WTC11 (cell line): Measurements from ENCODE around the gene PAM. TPM values are rescaled to one million over a fixed set of nuclear protein-coding genes. Genes with fewer than 3 reads are reported as not detected.

ENCODE experiments used
- ATAC-seq: fragments of 200-7000 bp; cut with Tn5 transposase; 2 replicates; pipeline ENCODE4 v1.10.0; 2021; ENCODE audit warnings: mild to moderate bottlenecking, moderate library complexity
- CTCF ChIA-PET: fragments of 300-600 bp; sonication (Branson Sonifier 250); formaldehyde crosslinking; loops from one replicate; lab custom pipeline; 2021; ENCODE audit warnings: antibody characterized with exemption; lab: Charles Lee
- POLR2A ChIA-PET: fragments of 350-600 bp; sonication (Branson Sonifier 250); formaldehyde crosslinking; loops from one replicate; lab custom pipeline; 2021; ENCODE audit warnings: antibody characterized with exemption; lab: Charles Lee
- DNase-seq: peaks from one replicate; pipeline ENCODE4 v3.0.0; 2021; ENCODE audit warnings: low spot score
- H3K27ac Mint-ChIP-seq: 2 replicates; pipeline ENCODE4 v1.8.0; 2021; ENCODE audit warnings: mixed read lengths
- H3K27me3 Mint-ChIP-seq: 2 replicates; pipeline ENCODE4 v1.8.0; 2021; ENCODE audit warnings: low read depth, mild to moderate bottlenecking, moderate library complexity, mixed read lengths
- H3K36me3 Mint-ChIP-seq: 2 replicates; pipeline ENCODE4 v1.8.0; 2021; ENCODE audit warnings: mixed read lengths
- H3K4me1 Mint-ChIP-seq: 2 replicates; pipeline ENCODE4 v1.8.0; 2022; ENCODE audit warnings: mixed read lengths
- H3K4me3 Mint-ChIP-seq: 2 replicates; pipeline ENCODE4 v1.8.0; 2021; ENCODE audit warnings: mild to moderate bottlenecking, moderate library complexity, mixed read lengths
- H3K9me3 Mint-ChIP-seq: 2 replicates; pipeline ENCODE4 v1.8.0; 2021; ENCODE audit warnings: mixed read lengths
- AR ChIP-seq: fragments of 250-450 bp; sonication (Bioruptor Pico); IDR thresholded peaks from 2 replicates; pipeline ENCODE4 v1.9.0; 2021; ENCODE audit warnings: mild to moderate bottlenecking
- ATF3 ChIP-seq: sonication (generic); formaldehyde crosslinking; conservative IDR thresholded peaks from 2 replicates; pipeline ENCODE4 v1.8.1; 2022; ENCODE audit warnings: mild to moderate bottlenecking, missing genetic modification reagents
- ATF6 ChIP-seq: sonication (generic); formaldehyde crosslinking; IDR thresholded peaks from 2 replicates; pipeline ENCODE4 v1.8.1; 2023; ENCODE audit warnings: mild to moderate bottlenecking, missing genetic modification reagents
- CDX4 ChIP-seq: fragments of 250-450 bp; sonication (Bioruptor Pico); IDR thresholded peaks from 2 replicates; pipeline ENCODE4 v1.9.0; 2021; ENCODE audit warnings: moderate library complexity, mild to moderate bottlenecking, inconsistent platforms, borderline replicate concordance
- CTCF ChIP-seq: fragments of 200-600 bp; IDR thresholded peaks from 2 replicates; pipeline ENCODE4 v1.8.0; 2022; ENCODE audit warnings: antibody characterized with exemption
- ETV6 ChIP-seq: sonication (generic); formaldehyde crosslinking; IDR thresholded peaks from 2 replicates; pipeline ENCODE4 v1.8.1; 2022; ENCODE audit warnings: mild to moderate bottlenecking, missing genetic modification reagents
- GTF2I ChIP-seq: fragments of 250-450 bp; sonication (Bioruptor Pico); conservative IDR thresholded peaks from 2 replicates; pipeline ENCODE4 v1.4.0; 2021; ENCODE audit warnings: mild to moderate bottlenecking
- KAT7 ChIP-seq: sonication (generic); formaldehyde crosslinking; IDR thresholded peaks from 2 replicates; pipeline ENCODE4 v1.8.1; 2023; ENCODE audit warnings: missing genetic modification reagents, mild to moderate bottlenecking, borderline replicate concordance
- MLX ChIP-seq: sonication (generic); formaldehyde crosslinking; IDR thresholded peaks from 2 replicates; pipeline ENCODE4 v1.8.1; 2023; ENCODE audit warnings: mild to moderate bottlenecking, missing genetic modification reagents, moderate library complexity
- MYBL2 ChIP-seq: sonication (generic); formaldehyde crosslinking; IDR thresholded peaks from 2 replicates; pipeline ENCODE4 v1.8.1; 2023; ENCODE audit warnings: mild to moderate bottlenecking, moderate library complexity, missing genetic modification reagents
- NR3C1 ChIP-seq: sonication (generic); formaldehyde crosslinking; conservative IDR thresholded peaks from 2 replicates; pipeline ENCODE4 v1.8.1; 2023; ENCODE audit warnings: low read depth, mild to moderate bottlenecking, missing genetic modification reagents
- OVOL2 ChIP-seq: fragments of 250-450 bp; sonication (Bioruptor Pico); IDR thresholded peaks from 2 replicates; pipeline ENCODE4 v1.9.0; 2021; ENCODE audit warnings: mild to moderate bottlenecking, borderline replicate concordance
- PRRX2 ChIP-seq: fragments of 250-450 bp; sonication (Bioruptor Pico); IDR thresholded peaks from 2 replicates; pipeline ENCODE4 v1.8.0; 2021; ENCODE audit warnings: mild to moderate bottlenecking
- RELA ChIP-seq: sonication (generic); formaldehyde crosslinking; IDR thresholded peaks from 2 replicates; pipeline ENCODE4 v1.8.1; 2022; ENCODE audit warnings: missing genetic modification reagents, mild to moderate bottlenecking, borderline replicate concordance
- RORB ChIP-seq: fragments of 250-450 bp; sonication (Bioruptor Pico); IDR thresholded peaks from 2 replicates; pipeline ENCODE4 v1.9.0; 2021; ENCODE audit warnings: mild to moderate bottlenecking
- SMAD4 ChIP-seq: sonication (generic); formaldehyde crosslinking; IDR thresholded peaks from 2 replicates; pipeline ENCODE4 v1.8.0; 2022; ENCODE audit warnings: mild to moderate bottlenecking, missing genetic modification reagents
- TCF7 ChIP-seq: sonication (generic); formaldehyde crosslinking; IDR thresholded peaks from 2 replicates; pipeline ENCODE4 v1.8.0; 2022; ENCODE audit warnings: mild to moderate bottlenecking, low read depth, missing genetic modification reagents, moderate library complexity
- TEAD1 ChIP-seq: sonication (generic); formaldehyde crosslinking; IDR thresholded peaks from 2 replicates; pipeline ENCODE4 v1.8.0; 2022; ENCODE audit warnings: mild to moderate bottlenecking, missing genetic modification reagents
- TEAD4 ChIP-seq: sonication (generic); formaldehyde crosslinking; IDR thresholded peaks from 2 replicates; pipeline ENCODE4 v1.8.0; 2022; ENCODE audit warnings: mild to moderate bottlenecking, missing genetic modification reagents
- ZMAT4 ChIP-seq: fragments of 250-450 bp; sonication (Bioruptor Pico); IDR thresholded peaks from 2 replicates; pipeline ENCODE4 v1.9.0; 2021; ENCODE audit warnings: mild to moderate bottlenecking
- ZNF121 ChIP-seq: sonication (generic); formaldehyde crosslinking; IDR thresholded peaks from 2 replicates; pipeline ENCODE4 v1.8.0; 2023; ENCODE audit warnings: missing genetic modification reagents
- ZNF138 ChIP-seq: sonication (generic); formaldehyde crosslinking; conservative IDR thresholded peaks from 2 replicates; pipeline ENCODE4 v1.8.1; 2022; ENCODE audit warnings: mild to moderate bottlenecking, moderate library complexity, missing genetic modification reagents
- ZNF219 ChIP-seq: sonication (generic); formaldehyde crosslinking; IDR thresholded peaks from 2 replicates; pipeline ENCODE4 v1.8.0; 2023; ENCODE audit warnings: missing genetic modification reagents, mild to moderate bottlenecking, borderline replicate concordance
- ZNF423 ChIP-seq: fragments of 250-450 bp; sonication (Bioruptor Pico); IDR thresholded peaks from 2 replicates; pipeline ENCODE4 v2.1.2; 2022; ENCODE audit warnings: mild to moderate bottlenecking, moderate library complexity
- ZNF532 ChIP-seq: fragments of 250-450 bp; sonication (Bioruptor Pico); IDR thresholded peaks from 2 replicates; pipeline ENCODE4 v1.9.0; 2021; ENCODE audit warnings: mild to moderate bottlenecking, borderline replicate concordance
- total RNA-seq: library from RNA; stranded (reverse); gene quantifications from 3 replicates; pipeline ENCODE4 v1.2.3, GENCODE V29; 2021

Gene PAM
- total RNA-seq, 1 experiment from 2014 or later, result 52.3 TPM

GRCh38 chr5:103019804-103020203 lies 264.7 kb downstream of the PAM start:
- TF ChIP-seq ZNF121 (CRISPR knock-in tag), result no peak
- no peak for TF ChIP-seq ZNF219 (CRISPR knock-in tag)
- no peak for TF ChIP-seq RELA
- TF ChIP-seq MYBL2 (CRISPR knock-in tag), result no peak
- no peak for TF ChIP-seq TEAD4 (CRISPR knock-in tag)
- TF ChIP-seq ZNF138 (CRISPR knock-in tag), result no peak
- no peak for TF ChIP-seq SMAD4 (CRISPR knock-in tag)
- no peak for TF ChIP-seq TCF7
- no peak for TF ChIP-seq CDX4 (CRISPR knock-in tag)
- no peak for TF ChIP-seq RORB (CRISPR knock-in tag)
- no peak for TF ChIP-seq ZMAT4
- TF ChIP-seq GTF2I (CRISPR knock-in tag), result no peak
- TF ChIP-seq KAT7, result no peak
- no peak for TF ChIP-seq PRRX2 (CRISPR knock-in tag)
- Mint-ChIP-seq H3K4me3 (no peak overlapping the region), H3K4me1 (peaks cover 1% of the 10 kb centered on the region), H3K9me3 (no peaks in the 10 kb centered on the region), H3K36me3 (no peaks in the 10 kb centered on the region), H3K27me3 (no peaks in the 10 kb centered on the region), H3K27ac (no peak overlapping the region)
- ChIA-PET CTCF (no interaction called here), POLR2A (no interaction called here)
- ATAC-seq, result no peak
- no peak for DNase-seq

- H3K9me3 Mint-ChIP-seq, result no peaks in the 10 kb centered on the region
- no peak for ATAC-seq
- no peak for DNase-seq
- no peaks in the 10 kb centered on the region for H3K4me1 Mint-ChIP-seq
- no peak overlapping the region for H3K27ac Mint-ChIP-seq
- no peak overlapping the region for H3K4me3 Mint-ChIP-seq
- no peaks in the 10 kb centered on the region for H3K27me3 Mint-ChIP-seq
- no peaks in the 10 kb centered on the region for H3K36me3 Mint-ChIP-seq
- ChIA-PET CTCF (no interaction called here), POLR2A (no interaction called here)
- no peak for TF ChIP-seq AR (CRISPR knock-in tag)
- TF ChIP-seq CTCF, result no peak
- no peak for TF ChIP-seq ETV6
- TF ChIP-seq ATF6, result no peak
- TF ChIP-seq OVOL2 (CRISPR knock-in tag), result no peak
- no peak for TF ChIP-seq ATF3 (CRISPR knock-in tag)
- TF ChIP-seq NR3C1 (CRISPR knock-in tag), result no peak
- no peak for TF ChIP-seq SMAD4 (CRISPR knock-in tag)
- TF ChIP-seq RELA, result no peak
- TF ChIP-seq TEAD1 (CRISPR knock-in tag), result no peak
- TF ChIP-seq ZNF423 (CRISPR knock-in tag), result no peak
- no peak for TF ChIP-seq MLX (CRISPR knock-in tag)
- TF ChIP-seq ZNF532 (CRISPR knock-in tag), result no peak
- no peak for TF ChIP-seq ZNF219 (CRISPR knock-in tag)
These were observed 266.2 kb downstream of the PAM start for GRCh38 chr5:103021314-103021713.
